HG03095 (cell line): ENCODE measurements around the gene TRPV3.
"Not testable (repeated sequence)": the region's sequence is repeated elsewhere in the genome, so short reads cannot be mapped to it uniquely, and the experiment has no call there.

Experiments
- ATAC-seq: cut with Tn5 transposase; IDR thresholded peaks from one replicate; pipeline ENCODE4 v1.9.1; 2021; ENCODE audit warnings: moderate library complexity; ENCODE audit not compliant: unreplicated experiment

The TRPV3 gene

DNA sequence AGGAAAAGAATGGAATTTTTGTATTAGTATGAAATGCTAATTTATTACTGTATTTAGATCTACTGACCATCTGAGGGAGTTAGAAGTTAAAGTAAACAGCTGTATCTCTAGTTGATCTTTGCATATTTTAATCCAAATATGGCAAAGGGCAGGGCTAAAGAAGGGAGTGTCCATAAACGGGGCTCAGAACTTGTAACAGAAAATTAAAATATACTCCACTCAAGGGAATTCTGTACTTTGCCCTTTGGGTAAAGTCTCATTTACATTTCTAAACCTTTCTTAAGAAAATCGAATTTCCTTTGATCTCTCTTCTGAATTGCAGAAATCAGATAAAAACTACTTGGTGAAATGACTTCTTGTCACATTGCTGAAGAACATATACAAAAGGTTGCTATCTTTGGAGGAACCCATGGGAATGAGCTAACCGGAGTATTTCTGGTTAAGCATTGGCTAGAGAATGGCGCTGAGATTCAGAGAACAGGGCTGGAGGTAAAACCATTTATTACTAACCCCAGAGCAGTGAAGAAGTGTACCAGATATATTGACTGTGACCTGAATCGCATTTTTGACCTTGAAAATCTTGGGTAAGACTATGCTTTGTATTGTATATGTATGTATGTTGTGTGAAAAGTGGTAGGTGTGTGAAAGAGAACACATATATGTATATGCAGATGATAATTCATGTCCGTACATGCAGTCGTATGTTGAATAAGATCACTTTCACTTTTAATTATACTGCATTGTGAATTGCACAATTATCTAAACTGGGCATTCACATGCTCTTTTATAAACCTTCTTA is 81.6 kb downstream of the TRPV3 start, which contains the start of gene ASPA:
TSS of gene ASPA (plus strand) at position 186 of the 799 bp plus-strand sequence. CDS start at position 349, 163 bp downstream.
- no peak for ATAC-seq

DNA sequence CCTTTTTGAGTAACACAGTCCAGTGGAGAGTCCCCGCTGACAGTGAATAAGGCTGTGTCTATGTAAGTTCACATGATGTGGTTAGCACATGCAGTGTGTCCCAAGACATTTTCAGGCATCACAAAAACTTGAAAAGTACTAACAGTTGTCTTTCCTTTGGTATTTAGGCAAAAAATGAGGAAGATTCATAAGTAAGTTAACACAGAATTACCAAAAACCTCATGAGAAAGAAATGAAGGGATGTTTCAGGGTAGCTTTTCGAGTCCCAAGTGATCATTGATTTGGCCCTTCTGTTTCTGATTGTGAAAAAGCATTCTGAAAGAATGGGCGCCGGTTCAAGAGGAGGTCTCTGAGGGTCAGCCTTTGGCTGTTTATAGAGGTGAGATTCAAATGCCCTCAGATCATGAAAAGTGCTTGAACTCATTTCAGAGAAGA is 82.3 kb downstream of the TRPV3 start:
- no peak for ATAC-seq

DNA sequence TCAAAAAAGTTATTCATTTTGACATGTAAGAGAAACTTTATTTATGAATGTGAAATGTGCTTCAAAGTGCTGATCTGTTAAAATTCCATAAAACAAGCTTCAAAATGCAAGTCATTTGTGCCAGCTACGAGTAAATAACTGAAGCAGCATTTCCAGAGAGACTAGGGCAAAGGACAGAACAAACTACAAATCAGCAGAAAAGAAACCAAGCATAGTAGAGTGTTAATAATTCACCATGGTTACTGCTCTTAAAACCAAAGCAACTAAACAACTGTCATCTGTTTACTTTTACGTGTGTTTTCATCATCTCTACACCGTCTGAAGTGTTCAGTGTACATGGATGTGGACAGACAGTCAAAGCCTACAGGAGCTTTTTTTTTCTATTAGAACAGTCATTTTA is 83.4 kb downstream of the TRPV3 start:
- ATAC-seq, result no peak

DNA sequence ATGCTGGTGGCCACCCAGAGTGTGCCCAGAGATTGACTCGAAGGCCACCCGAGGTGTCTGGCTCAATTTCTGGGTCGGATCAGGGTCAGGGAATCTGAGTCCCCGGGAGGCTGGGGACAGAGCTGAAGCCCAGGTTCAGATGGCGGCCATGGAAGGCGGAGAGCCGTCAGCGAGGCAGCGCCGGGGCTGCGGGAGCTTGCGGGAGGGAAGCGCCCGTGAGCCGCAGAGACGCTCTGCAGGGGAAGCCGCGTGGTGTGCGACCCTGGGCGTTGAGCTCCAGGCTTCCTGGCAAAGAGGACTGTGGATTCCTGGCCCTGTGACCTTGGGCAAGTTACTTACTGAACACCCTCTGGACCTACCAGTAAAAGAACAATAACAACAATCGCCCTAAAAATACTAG is 85.5 kb downstream of the TRPV3 start:
- ATAC-seq, result no peak

DNA sequence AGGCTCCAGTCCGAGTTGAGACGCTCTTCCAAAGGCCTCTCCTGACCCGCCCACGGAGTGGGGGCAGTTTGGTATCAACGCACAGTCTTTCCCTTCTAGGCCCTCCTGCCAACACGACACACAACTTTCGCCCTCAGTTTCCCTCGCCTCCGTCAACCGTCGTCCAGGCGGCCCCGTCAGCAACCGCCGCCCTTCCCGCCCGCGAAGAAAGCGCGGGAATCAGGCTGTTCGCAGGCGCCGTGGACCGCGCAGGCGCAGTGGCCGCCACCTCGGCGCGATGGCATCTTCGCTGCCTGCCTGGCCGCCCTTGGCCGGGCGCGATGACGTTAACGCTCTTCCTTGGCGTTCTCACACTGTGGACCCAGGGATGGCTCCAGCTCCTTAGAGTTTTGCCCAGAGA is 86.0 kb downstream of the TRPV3 start, which contains the start of gene SPATA22:
TSS of gene SPATA22 (minus strand) at position 221 of the 400 bp plus-strand sequence. CDS start 2,494 bp downstream, outside the sequence.
- no peak for ATAC-seq

DNA sequence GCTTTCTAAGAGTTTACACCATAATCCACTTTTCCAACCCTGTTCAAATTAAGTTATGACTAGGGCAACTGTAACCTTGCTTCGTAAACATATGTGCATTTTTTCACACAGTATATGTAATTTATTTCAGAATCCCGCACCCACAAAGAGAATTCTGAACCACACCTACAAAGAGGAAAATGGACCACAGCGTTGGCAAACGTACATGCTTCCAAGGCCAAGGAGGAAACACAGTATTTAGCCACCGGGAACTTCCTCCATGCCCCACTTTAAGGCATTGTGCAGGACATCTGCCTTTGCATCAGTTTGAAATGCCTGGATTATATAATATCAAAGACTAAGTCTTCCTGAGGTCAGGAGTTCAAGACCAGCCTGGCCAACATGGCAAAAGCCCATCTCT is 88.1 kb downstream of the TRPV3 start:
- no peak for ATAC-seq

DNA sequence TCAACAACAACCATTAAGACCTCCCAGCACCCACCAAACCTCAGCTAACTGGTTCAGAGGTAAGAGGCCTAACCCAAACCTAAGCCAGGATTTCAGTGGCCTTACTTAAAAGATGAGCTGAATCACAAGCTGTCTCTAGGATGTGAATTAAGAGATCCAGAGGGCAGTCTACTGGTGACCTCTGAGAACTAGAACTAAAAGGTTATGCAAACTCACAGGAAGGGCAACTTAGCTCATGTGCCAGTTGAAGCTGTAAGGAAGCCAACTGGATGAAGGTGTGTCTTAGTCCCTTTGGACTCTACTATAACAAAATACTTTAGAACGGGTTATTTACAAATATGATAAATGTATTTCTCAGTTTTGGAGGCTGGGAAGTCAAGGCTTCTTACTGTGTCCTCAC is 91.3 kb downstream of the TRPV3 start:
- not testable (repeated sequence) for ATAC-seq
